Activated T-cell treated with anti-CD3 and anti-CD28 coated beads, Interleukin-2, amount 50 U/mL, for 4 hours (primary cell): ENCODE results near the gene NPAS2. TPM values are rescaled to one million over a fixed set of nuclear protein-coding genes. Genes with fewer than 3 reads are reported as not detected.

Experiments used
- ATAC-seq, 2 donors: fragments of 200-7000 bp; cut with Tn5 transposase; one replicate each; pipeline ENCODE4 v1.10.0; 2021
- DNase-seq: peaks from one replicate; pipeline ENCODE4 v3.0.0-alpha.2; 2020
- H3K27me3 Mint-ChIP-seq: one replicate; pipeline ENCODE4 v1.8.0; 2021; ENCODE audit warnings: low read depth, mixed read lengths
- H3K36me3 Mint-ChIP-seq: one replicate; pipeline ENCODE4 v1.8.0; 2022; ENCODE audit warnings: mixed read lengths; ENCODE audit not compliant: insufficient read depth
- H3K4me1 Mint-ChIP-seq: one replicate; pipeline ENCODE4 v1.8.0; 2021; ENCODE audit warnings: low read depth, mixed read lengths
- H3K4me3 Mint-ChIP-seq: one replicate; pipeline ENCODE4 v1.8.0; 2021; ENCODE audit warnings: mild to moderate bottlenecking, moderate library complexity, mixed read lengths
- H3K9me3 Mint-ChIP-seq: one replicate; pipeline ENCODE4 v1.8.0; 2021; ENCODE audit warnings: mixed read lengths
- total RNA-seq, 3 donors: library from RNA; stranded (reverse); gene quantifications; one replicate each; pipeline ENCODE4 v1.2.1, GENCODE V29; 2021

Gene NPAS2
- total RNA-seq, 3 donors from 2014 or later, result 4.8 to 14.6 (median 10.4) TPM

DNA sequence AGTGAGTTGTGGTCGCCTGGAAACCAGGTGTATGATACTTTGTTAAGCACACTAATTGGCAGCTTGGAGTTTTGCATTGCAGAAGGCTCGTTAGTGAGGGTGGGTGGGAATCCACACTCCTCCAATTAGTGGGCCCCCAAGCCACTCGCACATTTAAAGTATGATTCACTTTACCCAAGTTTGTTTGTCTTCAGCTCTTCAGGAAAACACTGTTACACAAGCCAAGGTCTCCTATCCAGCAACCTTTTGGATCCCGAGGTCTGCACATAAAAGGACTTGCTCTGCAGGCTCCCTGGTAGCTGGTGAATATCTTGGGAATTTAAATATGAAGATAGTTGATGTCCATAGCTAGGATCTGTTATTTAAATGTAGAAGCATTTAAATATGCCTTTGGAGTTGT is 66.1 kb downstream of the NPAS2 start:
- DNase-seq (no peak), ATAC-seq (no peak)
- Mint-ChIP-seq H3K4me1 (no peaks in the 10 kb centered on the region), H3K9me3 (no peaks in the 10 kb centered on the region), H3K4me3 (no peak overlapping the region), H3K27me3 (peaks cover 3% of the 10 kb centered on the region), H3K36me3 (no peaks in the 10 kb centered on the region)

DNA sequence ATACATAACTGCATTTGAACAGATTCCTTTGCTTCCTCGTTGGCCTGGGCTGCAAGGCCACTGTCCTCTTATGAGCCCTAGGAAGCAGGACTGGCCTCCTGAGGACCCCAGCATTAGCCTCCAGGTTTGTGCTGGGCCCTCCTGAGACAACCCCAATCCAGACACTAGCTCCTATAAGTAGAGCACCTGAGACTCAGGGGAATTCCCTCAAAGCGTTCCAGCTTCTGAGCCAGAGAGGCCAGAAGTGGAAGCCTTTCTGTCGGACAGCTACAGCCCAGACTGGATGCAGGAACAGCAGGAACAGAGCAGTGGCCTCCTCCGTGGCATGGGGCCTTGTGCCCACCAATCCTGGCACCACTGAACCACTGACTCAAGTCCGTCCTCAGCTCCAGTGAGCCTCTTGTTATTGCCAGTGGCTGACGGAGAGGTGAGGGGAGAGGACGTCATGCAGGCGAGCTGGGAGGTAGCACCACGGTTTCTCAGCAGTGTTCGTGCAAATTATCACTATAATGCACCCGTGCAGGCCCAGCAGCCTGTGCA is 67.2 kb downstream of the NPAS2 start:
- Mint-ChIP-seq H3K9me3 (no peaks in the 10 kb centered on the region), H3K4me1 (no peaks in the 10 kb centered on the region), H3K27me3 (peaks cover 3% of the 10 kb centered on the region), H3K4me3 (no peak overlapping the region), H3K36me3 (no peaks in the 10 kb centered on the region)
- ATAC-seq (no peak), DNase-seq (no peak)

DNA sequence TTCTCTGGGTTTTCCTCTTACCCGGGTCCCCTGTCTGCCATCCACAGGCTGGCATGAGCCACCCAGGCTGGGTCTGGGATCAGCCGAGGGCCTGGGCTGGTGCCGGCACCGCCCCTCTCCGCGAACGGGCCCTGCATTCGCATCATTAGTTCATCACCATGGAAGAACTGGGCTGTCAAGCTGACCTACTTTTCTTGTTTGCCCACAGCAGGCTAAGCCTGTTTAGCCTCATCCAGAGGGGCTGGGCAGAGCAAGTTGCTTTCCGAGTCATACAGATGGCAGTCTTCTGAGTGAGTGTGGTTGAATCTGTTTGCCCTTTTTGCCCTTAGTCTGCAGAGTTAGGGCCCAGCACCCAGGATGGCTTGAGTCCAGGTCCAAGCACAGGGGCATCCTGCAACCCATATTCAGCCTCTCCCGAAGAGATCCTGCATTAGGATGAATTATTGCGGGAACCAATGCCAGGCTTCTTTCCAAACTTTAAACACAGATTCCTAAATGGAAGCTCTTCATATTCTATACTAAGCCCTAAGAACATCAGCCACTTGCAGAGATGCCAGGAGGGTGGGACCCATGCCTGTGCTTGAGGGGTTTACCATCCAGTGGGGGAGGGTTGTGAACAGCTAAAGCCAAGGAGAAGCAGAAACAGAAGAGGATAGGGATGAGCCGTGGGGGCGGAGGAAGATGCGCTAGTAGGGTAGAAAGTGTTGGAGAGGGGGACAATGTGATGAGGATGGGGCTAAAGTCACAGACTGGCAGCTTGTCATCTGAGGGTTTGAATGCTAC is 68.0 kb downstream of the NPAS2 start:
- Mint-ChIP-seq H3K9me3 (no peaks in the 10 kb centered on the region), H3K4me1 (no peaks in the 10 kb centered on the region), H3K36me3 (no peaks in the 10 kb centered on the region), H3K4me3 (no peak overlapping the region), H3K27me3 (peaks cover 3% of the 10 kb centered on the region)
- ATAC-seq (no peak), DNase-seq (no peak)

DNA sequence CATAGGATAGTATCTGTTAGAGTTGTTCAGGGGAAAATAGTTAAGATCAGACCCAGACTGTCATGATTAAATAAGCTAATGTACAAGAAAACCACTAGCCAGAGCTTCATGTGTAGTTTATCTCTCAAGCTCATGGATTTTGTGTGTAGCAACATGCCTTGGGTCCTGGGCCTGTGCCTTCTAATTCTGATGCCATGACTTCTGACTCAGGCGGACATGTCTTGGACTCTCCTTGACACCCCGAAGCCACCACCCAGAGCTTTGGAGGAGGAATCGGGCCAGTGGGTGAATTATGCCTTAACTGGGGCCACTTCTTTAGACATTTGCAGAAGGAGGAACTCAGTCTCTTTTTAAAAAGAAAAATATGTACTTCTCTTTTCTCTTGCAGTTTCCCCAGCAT is 68.7 kb downstream of the NPAS2 start:
- Mint-ChIP-seq H3K27me3 (peaks cover 3% of the 10 kb centered on the region), H3K4me1 (no peaks in the 10 kb centered on the region), H3K4me3 (no peak overlapping the region), H3K9me3 (no peaks in the 10 kb centered on the region), H3K36me3 (no peaks in the 10 kb centered on the region)
- ATAC-seq, result no peak
- no peak for DNase-seq

DNA sequence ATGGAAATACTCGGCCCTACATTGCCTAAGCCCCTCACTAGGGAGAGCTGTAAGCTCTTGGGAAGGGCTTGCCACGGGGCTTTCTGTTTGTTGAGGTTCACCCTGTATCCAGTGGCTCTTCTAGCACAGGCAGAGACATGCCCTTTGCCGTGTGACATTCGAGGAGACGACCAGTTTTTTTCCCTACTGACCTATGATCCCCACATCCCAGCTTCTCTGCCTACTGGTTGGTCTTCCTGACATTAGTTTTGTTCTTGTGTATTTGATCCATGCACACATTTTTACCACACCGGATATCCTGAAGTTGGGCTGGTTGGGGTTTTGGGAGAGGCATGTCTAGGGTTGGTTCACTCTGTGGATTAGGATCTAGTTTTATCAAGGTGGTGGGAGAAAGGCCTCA is 69.3 kb downstream of the NPAS2 start:
- Mint-ChIP-seq H3K36me3 (no peaks in the 10 kb centered on the region), H3K4me1 (no peaks in the 10 kb centered on the region), H3K4me3 (no peak overlapping the region), H3K27me3 (peaks cover 3% of the 10 kb centered on the region), H3K9me3 (no peaks in the 10 kb centered on the region)
- ATAC-seq (no peak), DNase-seq (no peak)

DNA sequence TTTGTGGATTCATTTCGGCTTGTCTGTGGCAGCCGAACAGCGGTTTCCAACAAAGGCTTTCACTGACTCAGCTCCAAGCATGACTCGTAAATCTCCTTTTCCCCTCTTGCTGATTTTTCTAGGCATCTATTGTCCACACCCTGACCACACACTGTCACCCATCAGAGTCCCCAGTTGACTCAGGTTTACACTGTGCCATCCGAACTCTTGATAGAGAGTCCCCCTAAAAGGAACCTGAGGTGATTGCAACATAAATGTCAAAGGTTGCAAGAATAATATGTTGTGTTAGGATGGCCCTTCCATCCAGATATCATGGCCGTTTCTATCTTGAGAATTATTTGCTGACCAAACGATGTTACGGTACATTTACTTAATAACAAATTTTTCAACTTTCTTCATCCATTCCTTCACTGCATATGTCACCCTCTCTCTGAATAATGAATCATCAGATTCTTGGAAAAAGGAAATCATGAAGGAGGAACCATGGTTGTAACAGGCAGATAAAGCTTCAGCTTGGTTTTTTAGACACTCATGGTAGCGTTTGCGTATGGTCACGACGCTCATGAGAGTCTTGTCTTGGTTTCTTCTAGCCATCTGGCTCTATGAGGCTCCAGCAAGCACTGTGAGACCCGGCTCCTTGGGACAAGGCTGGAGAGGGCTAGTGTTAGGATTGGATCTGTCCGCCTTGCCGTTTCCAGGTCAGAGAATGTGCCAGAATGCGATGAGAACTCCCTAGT is 72.1 kb downstream of the NPAS2 start:
- Mint-ChIP-seq H3K9me3 (no peaks in the 10 kb centered on the region), H3K4me3 (no peak overlapping the region), H3K27me3 (peaks cover 2% of the 10 kb centered on the region), H3K4me1 (no peaks in the 10 kb centered on the region), H3K36me3 (no peaks in the 10 kb centered on the region)
- ATAC-seq (no peak), DNase-seq (no peak)

DNA sequence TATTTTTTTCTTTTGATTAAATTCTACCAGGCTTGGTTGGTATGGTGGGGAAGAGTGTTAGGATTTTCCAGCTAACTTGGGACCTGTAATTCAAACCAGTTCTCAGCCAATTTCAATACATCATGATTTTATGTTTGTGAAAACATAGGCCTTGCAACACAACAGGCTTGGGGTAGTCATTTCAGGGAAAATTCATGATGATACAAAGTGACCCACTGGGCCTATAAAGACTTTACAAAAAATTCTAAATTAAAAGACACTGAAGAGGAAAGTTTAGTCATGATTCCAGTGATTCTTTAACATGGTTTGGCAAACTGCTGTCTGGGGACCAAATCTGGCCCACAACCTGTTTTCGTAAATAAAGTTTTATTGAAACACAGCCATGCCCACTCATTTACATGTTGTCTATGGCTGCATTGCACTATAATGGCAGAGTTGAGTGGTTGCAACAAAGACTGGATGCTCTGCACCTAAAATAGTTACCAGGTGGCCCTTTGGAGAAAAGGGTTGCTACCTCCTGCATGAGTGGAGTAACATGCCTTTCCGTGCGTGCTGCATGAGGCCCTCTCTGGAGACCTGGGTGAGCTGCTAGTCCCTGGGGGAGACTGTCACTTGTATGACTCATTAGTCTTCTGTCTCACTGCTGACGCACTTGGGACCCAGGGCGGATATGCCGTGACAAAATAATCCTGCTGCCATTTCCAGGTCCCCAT is 73.6 kb downstream of the NPAS2 start:
- ATAC-seq, result no peak
- H3K9me3 Mint-ChIP-seq, result no peaks in the 10 kb centered on the region
- no peak for DNase-seq
- no peaks in the 10 kb centered on the region for H3K36me3 Mint-ChIP-seq
- H3K27me3 Mint-ChIP-seq, result peaks cover 2% of the 10 kb centered on the region
- no peak overlapping the region for H3K4me3 Mint-ChIP-seq
- H3K4me1 Mint-ChIP-seq, result no peaks in the 10 kb centered on the region

DNA sequence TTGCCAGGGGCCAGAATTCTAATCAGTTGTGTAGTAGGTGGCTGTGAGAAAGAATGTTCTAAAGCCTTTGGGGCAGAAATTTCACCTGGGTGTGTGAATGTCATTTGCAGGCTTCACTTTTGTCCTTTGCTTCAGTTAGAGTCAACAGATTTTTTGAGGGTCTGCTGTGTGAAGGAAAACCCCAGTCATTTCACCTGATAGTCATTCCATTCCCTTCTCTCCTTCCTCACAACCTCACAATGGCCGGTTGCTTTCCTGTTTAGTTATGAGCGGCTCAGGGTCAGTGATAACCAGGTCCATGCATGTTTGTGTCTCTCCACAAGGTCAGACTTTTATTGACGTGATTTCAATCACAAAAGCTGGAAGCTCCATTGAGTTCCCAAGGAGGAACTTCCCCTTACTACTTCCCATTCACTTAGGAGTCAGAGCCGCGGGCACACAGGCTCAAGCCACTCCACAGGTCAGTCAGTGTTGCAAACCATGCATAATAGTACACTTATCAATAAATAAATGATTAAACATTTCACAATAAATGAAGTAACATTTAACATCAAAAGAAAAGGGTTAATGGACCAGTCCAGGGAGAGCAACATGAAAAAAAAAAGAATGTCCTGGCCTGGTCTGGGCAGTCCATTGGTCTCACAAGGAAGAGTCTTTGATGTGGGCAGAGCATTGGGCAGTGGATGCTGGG is 74.3 kb downstream of the NPAS2 start:
- DNase-seq (no peak), ATAC-seq (no peak)
- Mint-ChIP-seq H3K4me3 (no peak overlapping the region), H3K4me1 (no peaks in the 10 kb centered on the region), H3K9me3 (no peaks in the 10 kb centered on the region), H3K27me3 (peaks cover 2% of the 10 kb centered on the region), H3K36me3 (no peaks in the 10 kb centered on the region)

DNA sequence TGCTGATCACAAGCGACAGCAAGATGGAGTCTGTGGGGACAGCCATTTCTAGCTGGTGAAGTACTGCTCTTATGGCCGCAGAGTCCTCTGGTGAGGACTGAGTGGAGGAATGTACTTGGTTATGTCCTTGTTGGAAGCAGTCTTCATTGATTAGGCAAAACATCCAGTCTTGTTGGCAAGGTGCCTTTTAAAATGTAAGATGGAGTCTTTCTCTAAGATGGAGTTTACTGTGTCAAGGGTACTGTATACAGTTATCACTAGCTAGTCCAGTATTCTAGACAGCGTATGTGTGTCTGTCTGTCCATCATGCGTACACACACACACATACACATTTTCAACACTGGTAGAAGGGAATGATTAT is 74.8 kb downstream of the NPAS2 start:
- no peaks in the 10 kb centered on the region for H3K36me3 Mint-ChIP-seq
- no peak overlapping the region for H3K4me3 Mint-ChIP-seq
- no peaks in the 10 kb centered on the region for H3K9me3 Mint-ChIP-seq
- ATAC-seq (no peak), DNase-seq (no peak)
- H3K4me1 Mint-ChIP-seq, result no peaks in the 10 kb centered on the region
- H3K27me3 Mint-ChIP-seq, result peaks cover 2% of the 10 kb centered on the region

DNA sequence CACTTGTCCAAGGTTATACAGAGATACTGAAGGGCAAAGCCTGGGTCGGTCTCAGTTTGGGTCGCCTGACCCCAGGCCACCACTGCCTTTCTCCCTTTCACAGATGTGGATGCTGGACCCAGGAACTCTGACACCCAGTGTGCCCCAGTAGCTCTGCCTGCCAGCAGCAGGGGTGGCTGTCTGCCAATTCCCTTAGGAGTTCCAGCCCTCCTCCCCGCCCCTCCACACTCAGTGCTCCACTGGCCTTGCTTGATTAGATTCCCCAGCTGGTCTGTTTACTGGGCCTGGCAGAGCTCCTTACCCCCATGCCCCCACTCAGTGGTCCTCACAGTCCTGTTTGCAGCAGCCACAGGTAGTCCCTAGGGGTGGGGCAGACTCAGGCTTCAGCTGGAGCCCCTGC is 75.5 kb downstream of the NPAS2 start:
- H3K27me3 Mint-ChIP-seq, result peaks cover 2% of the 10 kb centered on the region
- no peak for ATAC-seq
- no peaks in the 10 kb centered on the region for H3K4me1 Mint-ChIP-seq
- H3K4me3 Mint-ChIP-seq, result no peak overlapping the region
- DNase-seq, result no peak
- H3K36me3 Mint-ChIP-seq, result no peaks in the 10 kb centered on the region
- no peaks in the 10 kb centered on the region for H3K9me3 Mint-ChIP-seq

DNA sequence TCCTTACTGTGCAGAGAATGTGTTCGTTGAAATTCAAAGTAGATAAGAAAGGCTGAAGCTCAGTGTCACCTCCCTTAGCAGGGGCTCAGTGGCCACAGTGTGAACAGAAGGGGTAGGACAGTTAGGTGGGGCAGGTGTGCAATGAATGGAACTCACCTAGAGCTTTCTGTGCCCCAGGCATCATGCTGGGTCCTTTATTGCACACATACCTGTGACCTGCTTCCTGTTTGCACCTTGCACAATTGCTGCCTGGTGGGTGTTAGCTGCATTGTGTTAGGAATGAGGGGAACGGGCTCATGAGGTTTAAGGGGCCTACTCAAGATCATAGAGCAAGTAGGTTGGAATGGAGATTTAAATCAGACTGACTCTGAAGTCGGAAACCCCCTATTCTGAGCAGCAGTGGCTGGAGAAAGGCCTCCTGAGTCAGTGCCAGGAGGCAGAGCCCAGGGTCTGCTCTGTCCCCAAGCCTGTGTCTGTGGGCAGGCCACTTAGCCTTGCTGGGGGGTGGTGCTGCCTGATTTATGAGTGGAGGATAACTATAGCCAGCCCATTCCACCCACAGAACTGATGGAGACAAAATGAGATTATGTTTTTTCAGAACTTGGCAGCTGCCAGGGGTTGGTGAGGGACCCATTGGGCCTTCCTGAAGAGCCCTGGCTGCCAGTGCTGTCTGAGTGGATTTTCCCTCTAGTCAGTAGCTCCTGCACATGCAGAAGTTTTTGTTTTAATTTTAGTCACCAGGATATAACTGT is 76.2 kb downstream of the NPAS2 start:
- H3K27me3 Mint-ChIP-seq, result peaks cover 2% of the 10 kb centered on the region
- no peak overlapping the region for H3K4me3 Mint-ChIP-seq
- H3K36me3 Mint-ChIP-seq, result no peaks in the 10 kb centered on the region
- no peak for DNase-seq
- H3K4me1 Mint-ChIP-seq, result no peaks in the 10 kb centered on the region
- no peak for ATAC-seq
- H3K9me3 Mint-ChIP-seq, result no peaks in the 10 kb centered on the region

DNA sequence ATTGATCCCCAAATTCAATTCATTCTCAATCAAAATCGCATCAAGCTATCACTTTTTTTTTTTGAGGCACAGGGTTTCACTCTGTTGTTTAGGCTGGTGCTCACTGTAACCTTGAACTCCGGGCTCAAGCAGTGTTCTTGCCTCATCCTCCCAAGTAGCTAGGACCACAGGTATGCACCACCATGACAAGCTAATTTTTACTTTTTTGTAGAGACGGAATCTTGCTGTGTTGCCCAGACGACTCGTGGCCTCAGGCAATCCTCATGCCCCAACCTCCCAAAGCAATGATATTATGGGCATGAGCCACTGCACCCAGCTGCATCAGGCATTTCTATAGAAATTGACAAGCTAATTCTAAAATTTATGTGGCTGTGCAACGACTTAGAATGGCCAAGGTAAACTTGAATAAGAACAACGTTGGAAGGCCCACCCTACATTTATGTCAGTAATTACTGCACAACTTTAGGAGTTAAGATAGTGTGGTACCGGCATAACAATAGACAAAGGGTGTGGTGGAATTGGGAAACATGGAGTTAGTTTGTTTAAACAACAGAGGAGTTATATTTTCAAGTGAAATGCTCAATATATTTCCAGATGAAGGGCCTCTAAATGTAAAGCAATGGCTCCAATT is 78.2 kb downstream of the NPAS2 start:
- H3K36me3 Mint-ChIP-seq, result no peaks in the 10 kb centered on the region
- H3K4me3 Mint-ChIP-seq, result no peak overlapping the region
- DNase-seq, result no peak
- ATAC-seq, result no peak
- H3K4me1 Mint-ChIP-seq, result no peaks in the 10 kb centered on the region
- no peaks in the 10 kb centered on the region for H3K9me3 Mint-ChIP-seq
- H3K27me3 Mint-ChIP-seq, result peaks cover 2% of the 10 kb centered on the region

DNA sequence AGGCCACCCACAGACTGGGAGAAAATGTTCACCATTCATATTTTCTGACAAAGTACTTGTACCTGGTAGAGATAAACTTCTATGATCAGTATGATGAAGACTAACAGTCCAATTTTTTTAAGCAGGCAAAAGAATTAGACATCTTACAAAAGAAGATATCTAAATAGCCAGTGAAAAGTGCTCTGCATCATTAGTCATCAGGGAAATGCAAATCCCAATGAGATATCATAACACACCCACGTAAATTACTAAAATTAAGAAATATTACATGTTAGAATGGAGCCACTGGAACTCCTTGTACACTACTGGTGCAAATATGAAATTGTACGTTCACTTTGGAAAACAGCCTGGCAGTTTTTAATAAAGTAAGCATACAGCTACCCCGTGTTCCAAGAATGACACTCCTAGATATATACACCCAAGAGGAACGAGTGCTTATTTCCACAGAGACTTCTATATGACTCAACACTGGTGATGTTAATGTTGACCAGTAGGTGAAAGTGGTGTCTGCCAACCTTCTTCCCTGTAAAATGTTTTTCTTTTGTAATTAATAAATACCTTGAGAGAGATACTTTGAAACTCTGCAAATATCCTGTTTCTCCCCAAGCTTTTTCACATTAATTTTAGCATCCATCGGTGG is 80.3 kb downstream of the NPAS2 start:
- Mint-ChIP-seq H3K36me3 (no peaks in the 10 kb centered on the region), H3K4me1 (no peaks in the 10 kb centered on the region), H3K9me3 (no peaks in the 10 kb centered on the region), H3K4me3 (no peak overlapping the region), H3K27me3 (no peaks in the 10 kb centered on the region)
- ATAC-seq (no peak), DNase-seq (no peak)
